Measurements from ENCODE around the gene CLCF1. TPM values are rescaled to one million over a fixed set of nuclear protein-coding genes. Genes with fewer than 3 reads are reported as not detected.

CLCF1 gene
- polyA plus RNA-seq, 4 donors = 1.4 to 6.3 (median 3.0) TPM; not detected in 1

DNA sequence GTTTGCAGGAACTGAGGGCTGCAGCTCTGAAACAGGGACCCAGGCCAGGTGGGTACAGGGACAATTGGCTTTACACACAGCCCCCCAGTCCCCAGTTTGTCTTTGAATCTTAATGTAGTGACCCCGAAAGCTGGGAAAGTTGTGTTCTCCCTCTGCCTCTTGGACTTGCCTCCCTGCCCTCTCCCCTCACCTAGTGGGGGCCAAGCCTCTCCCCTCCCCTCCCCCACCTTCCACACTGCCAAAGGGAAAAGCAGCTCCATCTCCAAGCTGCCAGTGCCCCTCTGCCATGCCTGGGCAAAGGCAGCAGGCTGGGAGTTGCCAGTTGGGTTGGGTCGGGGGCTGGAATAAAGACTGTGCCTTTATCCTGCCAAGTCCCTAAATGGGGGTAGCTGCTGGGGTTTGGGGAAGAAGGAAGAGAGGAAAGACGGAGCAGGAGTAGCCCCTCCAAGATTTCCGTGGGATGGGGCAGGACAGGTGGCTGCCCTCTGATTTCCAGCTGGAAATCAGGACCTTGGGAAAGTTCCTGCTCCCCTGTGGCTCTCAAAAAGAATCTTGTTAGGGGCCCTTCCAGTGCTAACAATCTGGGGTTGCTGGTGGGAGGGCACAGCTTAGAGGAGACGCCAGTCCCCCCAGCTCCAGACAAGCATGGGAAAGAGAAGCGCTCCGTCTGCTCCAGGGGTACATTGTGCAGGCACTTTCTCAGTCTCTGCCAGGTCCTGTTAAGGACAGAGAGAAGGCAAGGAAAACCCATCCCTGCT, 2.8 kb upstream of the CLCF1 start:
- peaks cover 3 to 44% (median 8%) of the 10 kb centered on the region in 3 donors for H3K4me1 ChIP-seq (ENCODE audit: control insufficient read depth in 3 of 3, insufficient read depth in 2 of 3, low read depth in 1 of 3, low read length in 2 of 3)
- 83 to 87% (median 85%) methylated on average over 7 of the region's 7 CpGs for WGBS, 3 donors
- FAIRE-seq = no peak

DNA sequence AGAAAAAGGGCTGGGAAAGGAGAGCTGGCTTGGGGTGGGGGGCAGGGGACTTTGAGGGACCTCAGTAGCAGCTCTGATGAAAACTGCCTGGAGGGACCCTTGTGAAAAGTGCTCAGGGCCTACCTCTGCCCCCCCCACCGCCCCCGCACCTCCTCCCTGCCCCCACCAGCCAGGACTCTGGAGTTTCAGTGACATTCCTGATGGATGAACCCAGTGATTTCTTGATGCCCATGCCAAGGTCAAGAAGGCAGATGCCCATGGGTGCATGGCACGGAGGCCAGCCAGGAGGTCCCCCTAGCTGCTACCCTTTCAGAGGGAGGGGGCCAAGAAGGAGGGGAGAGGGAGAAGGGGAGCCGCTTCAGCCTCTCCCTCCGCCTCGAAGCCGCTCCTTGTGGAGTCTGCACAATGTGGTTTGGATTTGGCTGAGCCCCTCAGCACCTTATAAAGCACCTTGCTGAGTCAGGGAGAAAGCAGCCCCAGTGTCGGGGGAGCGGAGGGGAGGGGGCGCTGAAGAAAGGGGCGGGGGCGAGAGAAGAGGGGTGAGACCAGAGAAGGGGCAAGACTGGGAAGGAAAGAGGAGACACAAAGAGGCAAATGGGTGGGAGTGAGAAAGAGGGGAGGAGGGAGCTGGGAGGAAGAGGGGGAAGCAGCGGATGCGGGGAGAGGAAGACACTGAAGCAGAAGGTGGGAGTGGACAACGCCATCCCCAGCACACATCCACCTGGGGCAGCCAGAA, 2.1 kb upstream of the CLCF1 start:
- DNase-seq (no peak), FAIRE-seq (no peak)
- Histone ChIP-seq H3K9me3 (ENCODE audit: control insufficient read depth in 2 of 2, insufficient read depth in 1 of 2, low read depth in 1 of 2, low read length in 1 of 2) (no peaks in the 10 kb centered on the region), H3K27me3 (ENCODE audit: control insufficient read depth in 3 of 3, insufficient read depth in 3 of 3, low read length in 3 of 3) (peaks cover 0 to 9% (median 0%) of the 10 kb centered on the region in 3 donors), H3K4me3 (ENCODE audit: low read depth in 1 of 3, low read length in 3 of 3) (no peak overlapping the region), H3K27ac (ENCODE audit: low read depth in 1 of 3, low read length in 2 of 3) (no peak overlapping the region), H3K4me1 (ENCODE audit: control insufficient read depth in 3 of 3, insufficient read depth in 2 of 3, low read depth in 1 of 3, low read length in 2 of 3) (peaks cover 3 to 51% (median 8%) of the 10 kb centered on the region in 3 donors), H3K36me3 (ENCODE audit: control insufficient read depth in 3 of 3, insufficient read depth in 2 of 3, low read depth in 1 of 3, low read length in 3 of 3) (peaks cover 0 to 10% (median 0%) of the 10 kb centered on the region in 3 donors)
- 61 to 79% (median 77%) methylated on average over 15 of the region's 15 CpGs for WGBS, 3 donors

More for the DNA sequence above, 2.8 kb upstream of the CLCF1 start:
- no peak overlapping the region for H3K4me3 ChIP-seq (ENCODE audit: low read depth in 1 of 3, low read length in 3 of 3)
- no peak overlapping the region for H3K27ac ChIP-seq (ENCODE audit: low read depth in 1 of 3, low read length in 2 of 3)
- no peak for DNase-seq
- H3K9me3 ChIP-seq (ENCODE audit: control insufficient read depth in 2 of 2, insufficient read depth in 1 of 2, low read depth in 1 of 2, low read length in 1 of 2) = no peaks in the 10 kb centered on the region
- peaks cover 0 to 9% (median 0%) of the 10 kb centered on the region in 3 donors for H3K27me3 ChIP-seq (ENCODE audit: control insufficient read depth in 3 of 3, insufficient read depth in 3 of 3, low read length in 3 of 3)
- H3K36me3 ChIP-seq (ENCODE audit: control insufficient read depth in 3 of 3, insufficient read depth in 2 of 3, low read depth in 1 of 3, low read length in 3 of 3) = peaks cover 0 to 2% (median 0%) of the 10 kb centered on the region in 3 donors

DNA sequence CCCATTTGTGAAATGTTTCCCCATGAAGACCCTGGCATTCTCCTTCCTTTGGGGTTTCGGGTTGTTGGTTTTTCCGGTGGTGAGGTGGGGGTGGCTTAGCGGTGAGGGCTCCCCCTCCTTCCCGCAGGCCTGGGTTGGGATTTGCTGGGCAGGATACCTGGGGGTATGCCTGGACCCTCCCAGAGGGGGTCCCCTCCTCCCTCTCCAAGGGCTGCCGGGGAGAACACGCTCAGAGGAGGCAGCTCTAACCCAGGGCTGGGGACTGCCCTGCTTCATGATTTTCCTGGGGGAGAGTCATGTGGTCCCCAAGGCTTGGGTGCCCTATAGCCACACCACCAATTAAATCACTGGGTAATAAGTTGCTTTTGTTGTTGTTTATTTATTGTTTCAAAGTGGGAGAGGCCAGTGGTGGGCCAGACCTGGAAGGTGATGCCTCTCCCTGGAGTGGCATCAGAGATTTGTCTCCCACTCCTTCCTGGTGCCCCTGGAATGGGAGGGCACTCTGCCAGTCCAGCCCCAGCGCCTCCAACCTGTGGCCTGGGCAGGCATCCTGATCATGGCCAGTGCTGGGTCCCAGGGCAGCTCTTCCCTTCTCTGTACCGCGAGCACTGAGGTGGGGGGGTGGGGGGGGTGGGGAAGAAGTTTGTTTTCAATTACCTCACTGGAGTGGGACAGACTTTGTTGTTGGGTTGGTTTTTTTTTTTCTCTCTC, 1.3 kb upstream of the CLCF1 start:
- H3K36me3 ChIP-seq (ENCODE audit: control insufficient read depth in 3 of 3, insufficient read depth in 2 of 3, low read depth in 1 of 3, low read length in 3 of 3) = peaks cover 0 to 14% (median 0%) of the 10 kb centered on the region in 3 donors
- FAIRE-seq (no peak), DNase-seq (no peak)
- H3K4me1 ChIP-seq (ENCODE audit: control insufficient read depth in 3 of 3, insufficient read depth in 2 of 3, low read depth in 1 of 3, low read length in 2 of 3) = peaks cover 3 to 50% (median 8%) of the 10 kb centered on the region in 3 donors
- H3K9me3 ChIP-seq (ENCODE audit: control insufficient read depth in 2 of 2, insufficient read depth in 1 of 2, low read depth in 1 of 2, low read length in 1 of 2) = no peaks in the 10 kb centered on the region
- WGBS, 3 donors = 21 to 30% (median 22%) methylated on average over 9 of the region's 9 CpGs
- peaks cover 0 to 9% (median 0%) of the 10 kb centered on the region in 3 donors for H3K27me3 ChIP-seq (ENCODE audit: control insufficient read depth in 3 of 3, insufficient read depth in 3 of 3, low read length in 3 of 3)
- peak overlapping the region in 1 of 3 donors; percentile 59 for H3K4me3 ChIP-seq (ENCODE audit: low read depth in 1 of 3, low read length in 3 of 3)
- H3K27ac ChIP-seq (ENCODE audit: low read depth in 1 of 3, low read length in 2 of 3) = peak overlapping the region in 2 of 3 donors; percentile 76 to 79

DNA sequence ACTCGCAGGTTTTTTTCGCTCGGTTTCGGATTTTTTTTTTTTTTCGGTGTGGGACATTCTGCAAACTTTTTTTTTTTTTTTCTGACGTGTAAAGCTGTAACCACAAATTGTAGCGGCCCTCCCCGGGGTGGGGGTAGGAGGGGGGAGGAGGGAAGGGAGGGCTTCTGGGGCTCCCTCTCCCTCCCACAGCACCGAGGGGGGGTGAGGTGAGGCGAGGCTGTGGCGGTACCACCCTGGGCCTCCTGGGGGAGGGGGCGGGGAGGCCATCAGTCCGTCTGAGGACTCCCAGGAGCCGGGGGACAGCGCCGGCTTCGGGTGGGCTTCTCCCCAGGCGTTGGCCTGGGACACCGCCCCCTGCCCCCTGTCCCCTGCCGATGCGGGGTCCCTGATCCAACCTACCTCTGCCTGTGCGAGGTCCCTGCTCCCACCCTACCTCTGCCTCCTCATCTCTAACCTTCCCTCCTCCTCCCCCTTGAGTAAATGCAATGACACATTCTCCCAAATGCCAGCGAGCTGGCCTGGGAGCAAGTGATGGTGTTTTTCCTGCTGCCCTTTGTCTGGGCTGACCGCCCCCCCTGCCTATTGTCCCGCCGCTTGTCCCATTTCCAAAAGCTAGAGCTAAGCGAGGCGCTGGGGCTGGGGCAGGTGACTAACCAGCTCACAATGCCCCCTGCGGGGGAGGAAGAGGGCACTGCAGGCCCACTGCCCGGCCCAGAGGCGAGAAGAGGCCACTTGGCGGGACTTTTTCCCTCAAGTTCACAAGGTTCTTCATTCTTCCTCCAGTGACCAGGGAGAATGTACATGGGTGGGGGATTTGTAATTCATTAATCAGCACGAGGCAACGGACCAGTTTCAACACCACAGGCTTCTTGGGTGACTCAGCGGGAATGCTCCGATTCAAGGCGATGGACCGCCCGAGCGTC, 511 bp upstream of the CLCF1 start:
- Histone ChIP-seq H3K27ac (ENCODE audit: low read depth in 1 of 3, low read length in 2 of 3) (peak overlapping the region; percentile 66 to 79 (median 76)), H3K27me3 (ENCODE audit: control insufficient read depth in 3 of 3, insufficient read depth in 3 of 3, low read length in 3 of 3) (peaks cover 0 to 9% (median 0%) of the 10 kb centered on the region in 3 donors), H3K4me3 (ENCODE audit: low read depth in 1 of 3, low read length in 3 of 3) (peak overlapping the region; percentile 59 to 80 (median 76)), H3K9me3 (ENCODE audit: control insufficient read depth in 2 of 2, insufficient read depth in 1 of 2, low read depth in 1 of 2, low read length in 1 of 2) (no peaks in the 10 kb centered on the region), H3K4me1 (ENCODE audit: control insufficient read depth in 3 of 3, insufficient read depth in 2 of 3, low read depth in 1 of 3, low read length in 2 of 3) (peaks cover 3 to 48% (median 8%) of the 10 kb centered on the region in 3 donors), H3K36me3 (ENCODE audit: control insufficient read depth in 3 of 3, insufficient read depth in 2 of 3, low read depth in 1 of 3, low read length in 3 of 3) (peaks cover 0 to 22% (median 0%) of the 10 kb centered on the region in 3 donors)
- WGBS, 3 donors = 1 to 4% (median 3%) methylated on average over 28 to 40 of the region's 40 CpGs
- no peak for FAIRE-seq
- DNase-seq = peak; percentile 64 to 88

GRCh38 chr11:67372321-67372992, 941 bp downstream of the CLCF1 start:
- FAIRE-seq (no peak), DNase-seq (peak in 1 of 2 donors; percentile 64)
- WGBS, 3 donors = 0 to 1% (median 0%) methylated on average over 36 to 78 of the region's 78 CpGs
- Histone ChIP-seq H3K36me3 (ENCODE audit: control insufficient read depth in 3 of 3, insufficient read depth in 2 of 3, low read depth in 1 of 3, low read length in 3 of 3) (peaks cover 0 to 26% (median 0%) of the 10 kb centered on the region in 3 donors), H3K27ac (ENCODE audit: low read depth in 1 of 3, low read length in 2 of 3) (peak overlapping the region; percentile 41 to 79 (median 76)), H3K9me3 (ENCODE audit: control insufficient read depth in 2 of 2, insufficient read depth in 1 of 2, low read depth in 1 of 2, low read length in 1 of 2) (no peaks in the 10 kb centered on the region), H3K27me3 (ENCODE audit: control insufficient read depth in 3 of 3, insufficient read depth in 3 of 3, low read length in 3 of 3) (peaks cover 0 to 9% (median 0%) of the 10 kb centered on the region in 3 donors), H3K4me1 (ENCODE audit: control insufficient read depth in 3 of 3, insufficient read depth in 2 of 3, low read depth in 1 of 3, low read length in 2 of 3) (peaks cover 3 to 58% (median 8%) of the 10 kb centered on the region in 3 donors), H3K4me3 (ENCODE audit: low read depth in 1 of 3, low read length in 3 of 3) (peak overlapping the region; percentile 47 to 80 (median 76))

DNA sequence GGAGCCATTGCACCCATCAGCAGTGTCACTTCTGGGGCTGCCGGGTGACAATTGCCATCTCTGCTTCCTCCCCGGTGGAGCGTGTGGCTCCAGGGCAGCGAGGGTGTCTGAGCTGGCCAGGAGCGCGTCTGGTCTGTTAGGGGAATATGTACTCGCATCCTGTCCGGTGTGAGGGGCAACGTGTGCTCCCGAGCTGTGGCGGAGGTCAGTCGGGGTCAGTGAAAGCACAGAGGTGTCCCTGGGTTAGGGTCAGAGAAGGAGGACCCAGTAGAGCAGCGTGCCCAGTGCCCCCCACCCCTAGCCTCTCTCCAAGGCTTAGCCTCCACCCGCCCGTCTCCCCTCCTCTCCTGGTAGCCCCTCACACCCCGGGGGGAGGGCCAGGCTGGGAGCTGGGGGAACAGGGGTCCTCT, 1.5 kb downstream of the CLCF1 start:
- WGBS, 3 donors = 9 to 25% (median 19%) methylated on average over 13 to 16 of the region's 16 CpGs
- peaks cover 3 to 63% (median 8%) of the 10 kb centered on the region in 3 donors for H3K4me1 ChIP-seq (ENCODE audit: control insufficient read depth in 3 of 3, insufficient read depth in 2 of 3, low read depth in 1 of 3, low read length in 2 of 3)
- H3K4me3 ChIP-seq (ENCODE audit: low read depth in 1 of 3, low read length in 3 of 3) = peak overlapping the region; percentile 47 to 80 (median 76)
- FAIRE-seq = no peak
- H3K9me3 ChIP-seq (ENCODE audit: control insufficient read depth in 2 of 2, insufficient read depth in 1 of 2, low read depth in 1 of 2, low read length in 1 of 2) = no peaks in the 10 kb centered on the region
- DNase-seq = no peak
- H3K36me3 ChIP-seq (ENCODE audit: control insufficient read depth in 3 of 3, insufficient read depth in 2 of 3, low read depth in 1 of 3, low read length in 3 of 3) = peaks cover 0 to 30% (median 0%) of the 10 kb centered on the region in 3 donors
- peaks cover 0 to 9% (median 0%) of the 10 kb centered on the region in 3 donors for H3K27me3 ChIP-seq (ENCODE audit: control insufficient read depth in 3 of 3, insufficient read depth in 3 of 3, low read length in 3 of 3)
- peak overlapping the region in 2 of 3 donors; percentile 36 to 70 for H3K27ac ChIP-seq (ENCODE audit: low read depth in 1 of 3, low read length in 2 of 3)
